HG03175 (cell line): ENCODE results near the gene NUP107.
"Not testable (repeated sequence)": the region's sequence is repeated elsewhere in the genome, so short reads cannot be mapped to it uniquely, and the experiment has no call there.

Source experiments
- ATAC-seq: cut with Tn5 transposase; IDR thresholded peaks from one replicate; pipeline ENCODE4 v1.9.1; 2021; ENCODE audit warnings: mild to moderate bottlenecking, moderate library complexity; ENCODE audit not compliant: unreplicated experiment

Gene NUP107

DNA sequence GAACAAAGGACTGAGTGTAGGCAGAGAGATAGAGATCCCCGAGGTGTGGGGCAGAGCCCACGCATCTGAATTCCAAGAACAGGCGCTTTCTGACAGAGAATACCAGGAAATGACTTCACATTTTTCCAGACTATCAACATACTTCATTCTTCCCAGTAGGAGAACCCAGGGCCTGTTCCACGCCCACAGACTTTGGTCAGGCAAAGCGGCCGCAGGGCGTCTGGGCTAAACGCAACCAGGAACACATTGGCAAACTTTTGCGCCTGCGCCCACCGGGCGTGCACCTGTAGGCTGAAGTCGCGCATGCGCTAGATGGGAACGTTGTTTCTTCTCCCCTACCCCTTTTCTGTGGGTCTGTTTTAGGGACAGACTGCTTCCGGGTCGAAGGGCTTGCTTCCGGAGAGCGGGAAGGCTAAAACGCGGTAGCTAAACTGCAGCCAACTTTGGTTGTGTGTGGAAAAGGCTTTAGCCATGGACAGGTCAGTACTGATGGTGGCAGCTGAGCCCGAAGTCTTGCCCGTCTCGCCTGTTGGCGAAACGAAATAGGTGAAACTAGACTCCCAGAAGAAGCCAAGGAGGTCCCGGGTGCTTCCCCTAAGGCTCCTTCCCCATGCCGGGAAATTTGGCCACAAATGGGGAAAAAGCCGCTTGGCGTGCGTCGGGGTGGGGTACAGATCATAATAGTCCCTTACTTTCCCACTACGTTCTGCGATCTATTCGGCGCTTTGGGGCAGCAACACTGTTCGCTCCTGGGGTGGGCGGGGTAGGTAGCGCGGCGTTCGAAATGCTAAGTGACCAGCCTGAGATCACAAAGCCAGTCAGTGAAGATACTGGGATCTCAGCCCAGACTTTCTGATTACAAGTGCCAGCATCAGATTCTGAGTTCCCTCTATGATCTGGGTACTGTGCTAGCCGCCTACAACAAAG is at the start of gene NUP107:
Gene NUP107, plus strand, starts transcription at position 384 of the 927 bp plus-strand sequence. Its CDS starts 88 bp downstream, at position 472.
- peak; percentile 97 for ATAC-seq

DNA sequence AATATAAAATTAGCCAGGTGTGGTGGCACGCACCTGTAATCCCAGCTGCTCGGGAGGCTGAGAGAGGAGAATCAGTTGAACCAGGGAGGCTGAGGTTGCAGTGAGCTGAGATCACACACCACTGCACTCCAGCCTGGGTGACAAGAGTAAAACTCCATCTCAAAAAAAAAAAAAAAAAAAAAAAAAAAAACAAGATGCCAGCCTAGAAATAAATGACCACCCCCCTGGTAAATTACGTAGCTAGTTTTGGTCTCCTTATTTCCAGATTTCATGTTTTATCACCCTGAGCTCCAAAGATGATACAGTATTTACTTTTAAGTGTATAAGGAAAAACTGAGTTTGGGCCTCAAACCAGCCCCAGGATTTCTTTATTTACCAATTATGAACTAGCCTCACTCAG is 49.3 kb upstream of the NUP107 start:
- ATAC-seq: not testable (repeated sequence)

GRCh38 chr12:68638171-68638570 is 48.6 kb upstream of the NUP107 start:
- no peak for ATAC-seq

GRCh38 chr12:68638721-68639395 is 47.9 kb upstream of the NUP107 start:
- ATAC-seq: no peak

GRCh38 chr12:68639396-68639767 is 47.4 kb upstream of the NUP107 start:
- no peak for ATAC-seq

DNA sequence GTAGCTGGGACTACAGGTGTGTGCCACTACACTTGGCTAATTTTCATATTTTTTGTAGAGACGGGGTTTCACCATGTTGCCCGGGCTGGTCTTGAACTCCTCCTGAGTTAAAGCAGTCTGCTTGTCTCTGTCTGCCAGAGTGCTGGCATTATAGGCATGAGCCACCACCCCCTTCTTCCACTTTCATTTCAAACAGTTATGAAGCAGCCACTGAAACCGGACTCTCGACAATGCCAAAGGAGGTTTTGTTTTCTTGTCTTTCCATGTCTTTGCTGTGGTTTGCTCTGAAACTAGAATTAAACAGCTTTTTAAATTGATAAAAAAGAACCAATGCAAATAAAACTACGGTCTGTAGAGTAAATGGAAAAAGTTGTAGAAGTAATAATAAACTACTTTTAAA is 45.6 kb upstream of the NUP107 start:
- ATAC-seq: peak; percentile 92

- ATAC-seq: no peak
Measured at GRCh38 chr12:68646484-68646883, 40.3 kb upstream of the NUP107 start.

GRCh38 chr12:68647507-68647906 is 39.3 kb upstream of the NUP107 start:
- ATAC-seq: no peak

DNA sequence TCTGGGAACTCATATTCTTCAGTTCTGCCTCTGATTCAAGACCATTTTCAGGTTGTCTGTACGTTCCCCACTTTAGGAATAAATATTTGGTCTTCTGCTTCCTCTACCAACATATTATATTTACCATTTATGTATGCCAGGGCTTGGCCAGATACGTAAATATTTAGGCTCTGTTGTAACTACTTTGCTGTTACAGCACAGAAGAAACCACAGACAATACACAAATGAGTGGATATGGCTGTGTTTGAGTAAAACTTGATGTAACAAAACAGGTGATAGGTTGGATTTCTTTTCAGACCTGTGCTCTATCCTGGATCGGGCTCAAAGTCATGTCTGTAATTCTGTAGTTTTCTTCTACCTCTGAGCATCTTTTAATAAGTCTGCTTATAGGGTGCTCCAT is 38.6 kb upstream of the NUP107 start:
- no peak for ATAC-seq

GRCh38 chr12:68665016-68665569 is 21.7 kb upstream of the NUP107 start:
- no peak for ATAC-seq

DNA sequence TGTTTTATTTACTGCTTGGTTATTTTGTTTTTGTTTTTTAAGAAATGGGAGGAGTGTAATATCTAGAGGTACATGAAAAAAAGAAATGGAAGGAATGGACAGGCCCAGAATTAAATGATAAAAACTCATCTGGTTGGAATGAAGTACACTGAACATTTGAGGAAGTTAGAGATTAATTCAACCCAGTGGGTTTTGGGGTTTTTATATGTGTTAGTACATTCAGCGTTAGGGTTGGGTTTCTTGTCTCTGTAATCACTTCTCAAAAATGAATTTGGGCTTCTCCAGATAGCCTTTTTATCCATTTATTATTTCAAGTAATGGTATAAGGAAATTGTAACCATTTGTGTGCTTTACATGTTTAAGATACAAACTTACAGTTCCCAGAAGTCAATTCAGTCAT is 19.5 kb upstream of the NUP107 start:
- no peak for ATAC-seq

- ATAC-seq: no peak
Measured at GRCh38 chr12:68667896-68668295, 18.9 kb upstream of the NUP107 start.

DNA sequence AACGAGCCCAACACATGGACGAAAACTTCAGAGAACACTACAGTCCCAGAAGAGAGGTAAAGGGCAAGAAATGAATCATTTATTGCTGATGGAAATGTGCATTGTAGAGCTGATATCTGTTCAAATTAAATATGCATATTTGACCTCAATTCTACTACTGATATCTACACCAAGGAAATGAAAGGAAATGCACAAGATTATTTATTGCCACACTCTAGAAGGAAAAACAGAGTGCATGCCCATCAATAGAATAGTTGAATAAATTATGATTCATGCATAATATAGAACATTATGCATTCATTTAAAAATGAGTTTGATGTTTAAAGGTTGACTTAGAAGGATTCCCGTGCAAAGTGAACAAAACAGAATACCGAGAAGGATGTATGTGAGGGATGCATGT is 15.6 kb upstream of the NUP107 start:
- no peak for ATAC-seq

- ATAC-seq: no peak
Measured at GRCh38 chr12:68673788-68674187, 13.0 kb upstream of the NUP107 start.

DNA sequence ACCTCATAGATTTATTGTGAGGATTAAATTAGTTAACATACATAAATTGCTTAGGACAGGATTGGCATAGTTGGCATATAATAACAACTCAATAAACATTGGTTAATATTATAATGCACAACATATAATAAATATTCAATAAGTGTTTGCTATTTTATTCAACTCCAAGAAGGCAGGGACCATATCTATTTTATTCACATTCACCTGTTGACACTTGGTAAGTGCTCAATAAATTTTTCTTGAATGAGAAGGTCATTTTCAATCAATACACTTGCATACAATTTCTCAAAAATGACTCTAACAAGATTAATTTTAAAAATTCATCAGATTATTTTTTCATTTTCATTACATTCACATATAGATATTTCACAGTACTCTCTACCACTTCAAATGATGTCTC is 12.4 kb upstream of the NUP107 start:
- no peak for ATAC-seq

DNA sequence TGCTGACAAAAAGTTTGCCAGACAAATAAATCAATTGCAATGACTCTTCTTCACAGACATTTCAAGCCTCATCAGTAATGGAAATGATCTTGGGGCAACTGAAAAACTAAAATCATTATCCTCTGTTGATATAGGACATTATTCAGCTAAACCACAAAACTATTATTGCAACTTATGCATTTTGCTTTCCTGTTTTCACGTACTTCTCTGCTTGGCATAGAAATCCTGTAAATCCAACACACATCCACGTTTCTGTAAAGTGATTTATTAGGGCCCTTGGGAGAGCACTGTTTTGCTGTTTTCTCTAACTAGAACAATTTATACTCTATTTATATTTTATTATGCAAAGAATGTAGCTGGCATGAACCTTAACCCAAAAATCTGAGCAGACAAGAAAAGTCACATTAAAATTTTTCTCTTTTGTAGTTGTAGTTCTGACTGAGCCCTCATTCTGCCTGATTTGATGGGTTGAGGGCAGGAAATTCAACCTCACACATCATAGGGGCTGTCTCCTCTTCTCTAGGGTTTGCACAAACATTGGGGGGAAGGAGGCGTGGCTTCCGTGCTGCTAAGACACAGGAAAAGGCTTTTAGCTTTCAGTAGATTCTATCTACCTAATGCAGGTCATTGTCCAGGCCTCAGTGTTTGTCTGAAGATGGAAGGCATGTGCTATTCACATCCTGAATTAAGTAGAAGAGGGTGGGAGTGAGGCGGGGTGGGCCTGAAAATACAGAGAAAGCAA is 11.5 kb upstream of the NUP107 start:
- ATAC-seq: no peak

DNA sequence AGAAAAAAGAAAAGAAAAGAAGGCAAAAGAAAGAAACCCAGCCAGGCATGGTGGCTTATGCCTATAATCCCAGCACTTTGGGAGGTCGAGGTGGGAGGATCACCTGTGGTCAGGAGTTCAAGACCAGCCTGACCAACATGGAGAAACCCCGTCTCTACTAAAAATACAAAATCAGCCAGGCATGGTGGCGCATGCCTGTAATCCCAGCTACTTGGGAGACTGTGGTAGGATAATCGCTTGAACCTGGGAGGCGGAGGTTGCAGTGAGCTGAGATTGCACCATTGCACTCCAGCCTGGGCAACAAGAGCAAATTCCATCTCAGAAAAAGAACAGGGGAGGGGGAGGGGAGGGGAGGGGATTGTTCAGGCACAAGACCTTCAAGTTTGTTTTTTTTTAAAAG is 9.9 kb upstream of the NUP107 start:
- not testable (repeated sequence) for ATAC-seq

- ATAC-seq: no peak
Measured at GRCh38 chr12:68686262-68686594, 550 bp upstream of the NUP107 start.

DNA sequence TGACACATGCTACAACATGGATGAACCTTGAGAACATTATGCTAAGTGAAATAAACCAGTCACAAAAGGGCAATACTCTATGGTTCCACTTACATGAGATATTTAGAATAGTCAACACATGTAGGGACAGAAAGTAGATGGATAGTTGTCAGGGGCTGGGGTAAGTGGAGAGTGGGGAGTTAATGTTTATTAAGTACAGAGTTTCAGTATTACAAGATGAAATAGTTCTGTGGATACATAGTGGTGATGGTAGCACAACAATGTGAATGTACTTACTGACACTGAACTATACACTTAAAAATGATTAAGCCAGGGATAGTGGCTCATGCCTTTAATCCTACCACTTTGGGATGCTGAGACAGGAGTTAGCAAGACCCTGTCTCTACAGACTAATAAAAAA is 8.7 kb downstream of the NUP107 start:
- no peak for ATAC-seq

- no peak for ATAC-seq
Measured at GRCh38 chr12:68699486-68699885, 12.7 kb downstream of the NUP107 start.

DNA sequence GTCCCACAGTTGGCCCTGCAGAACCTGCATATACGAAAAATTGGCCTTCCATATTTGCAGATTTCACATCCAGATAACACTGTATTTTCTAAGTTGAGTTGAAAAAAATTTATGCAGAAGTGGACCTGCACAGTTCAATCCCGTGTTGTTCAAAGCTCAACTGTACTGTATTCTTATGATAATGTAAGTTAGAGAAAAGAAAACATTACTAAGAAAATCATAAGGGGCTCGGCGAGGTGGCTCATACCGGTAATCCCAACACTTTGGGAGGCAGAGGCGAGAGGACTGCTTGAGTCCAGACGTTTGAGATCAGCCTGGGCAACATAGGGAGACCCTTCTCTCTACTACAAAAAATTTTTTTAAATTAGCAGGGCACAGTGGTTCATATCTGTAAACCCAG is 41.0 kb downstream of the NUP107 start:
- no peak for ATAC-seq
